ENCODE data around the gene P4HA3. TPM values are rescaled to one million over a fixed set of nuclear protein-coding genes. Genes with fewer than 3 reads are reported as not detected.
A peak's percentile ranks its signal among the peaks of the same experiment; 100 is the strongest.

Gene P4HA3
- polyA plus RNA-seq, 3 donors, result 0.07 TPM; not detected in 2

DNA sequence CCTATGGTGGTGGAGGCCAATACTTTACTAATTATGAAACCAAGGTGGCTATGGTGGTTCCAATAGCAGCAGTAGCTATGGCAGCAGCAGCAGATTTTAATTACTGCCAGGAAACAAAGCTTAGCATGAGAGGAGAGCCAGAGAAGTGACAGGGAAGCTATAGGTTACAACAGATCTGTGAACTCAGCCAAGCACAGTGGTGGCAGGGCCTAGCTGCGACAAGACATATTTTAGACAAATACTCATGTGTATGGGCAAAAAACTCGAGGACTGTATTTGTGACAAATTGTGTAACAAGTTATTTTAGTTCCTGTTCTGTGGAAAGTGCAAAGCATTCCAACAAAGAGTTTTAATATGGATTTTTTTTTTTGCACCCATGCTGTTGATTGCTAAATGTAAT is 44.2 kb upstream of the P4HA3 start:
- H3K79me2 ChIP-seq (ENCODE audit: insufficient read depth, low read length), result no peaks in the 10 kb centered on the region
- peaks cover 2% of the 10 kb centered on the region for H3K4me1 Mint-ChIP-seq

DNA sequence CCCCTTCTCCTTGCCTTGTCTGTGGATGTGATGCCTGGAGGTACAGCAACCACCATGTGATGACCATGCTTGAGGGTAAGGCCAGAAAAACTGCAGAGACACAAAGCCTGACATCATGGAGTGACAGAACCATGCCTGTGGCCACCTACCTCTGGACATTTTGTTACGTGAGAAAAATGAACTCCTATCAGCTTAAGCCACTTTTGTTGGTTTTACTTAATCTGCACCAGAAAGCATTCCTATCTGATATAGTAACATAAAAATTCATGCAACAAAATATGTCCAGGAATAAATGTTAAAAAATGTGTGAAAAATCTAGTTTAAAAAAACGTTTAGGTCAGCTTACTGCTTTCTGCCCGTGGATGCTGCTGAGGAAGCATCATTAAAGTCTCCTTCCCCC is 42.6 kb upstream of the P4HA3 start:
- Mint-ChIP-seq H3K36me3 (peaks cover 13 to 24% of the 10 kb centered on the region in 2 donors), H3K9me3 (peaks cover 0 to 3% (median 0%) of the 10 kb centered on the region in 7 donors), H3K27ac (peak overlapping the region in 1 of 7 donors; percentile 20), H3K27me3 (ENCODE audit: low read depth in 3 of 3) (peaks cover 0 to 2% (median 0%) of the 10 kb centered on the region in 3 donors), H3K4me3 (no peak overlapping the region), H3K4me1 (peaks cover 2% of the 10 kb centered on the region)
- intact Hi-C loops (cut with micrococcal nuclease), result no loop called here
- no peak overlapping the region for H3K9ac ChIP-seq (ENCODE audit: insufficient read depth, low read length, poor library complexity, severe bottlenecking)
- 100% methylated on average over 1 of the region's 3 CpGs for WGBS (ENCODE audit: insufficient coverage)
- no peaks in the 10 kb centered on the region for H3K9me3 ChIP-seq (replicated peaks in 1 of 2; ENCODE audit: control insufficient read depth in 1 of 2, insufficient read depth in 1 of 2, low read length in 2 of 2)
- H2AFZ ChIP-seq (ENCODE audit: insufficient read depth, low read depth, low read length, poor library complexity, severe bottlenecking), result no peak overlapping the region
- no peak overlapping the region for H3K4me3 ChIP-seq (replicated peaks in 1 of 3; ENCODE audit: low read depth in 2 of 3, low read length in 3 of 3)
- TF ChIP-seq, protein P1, sequence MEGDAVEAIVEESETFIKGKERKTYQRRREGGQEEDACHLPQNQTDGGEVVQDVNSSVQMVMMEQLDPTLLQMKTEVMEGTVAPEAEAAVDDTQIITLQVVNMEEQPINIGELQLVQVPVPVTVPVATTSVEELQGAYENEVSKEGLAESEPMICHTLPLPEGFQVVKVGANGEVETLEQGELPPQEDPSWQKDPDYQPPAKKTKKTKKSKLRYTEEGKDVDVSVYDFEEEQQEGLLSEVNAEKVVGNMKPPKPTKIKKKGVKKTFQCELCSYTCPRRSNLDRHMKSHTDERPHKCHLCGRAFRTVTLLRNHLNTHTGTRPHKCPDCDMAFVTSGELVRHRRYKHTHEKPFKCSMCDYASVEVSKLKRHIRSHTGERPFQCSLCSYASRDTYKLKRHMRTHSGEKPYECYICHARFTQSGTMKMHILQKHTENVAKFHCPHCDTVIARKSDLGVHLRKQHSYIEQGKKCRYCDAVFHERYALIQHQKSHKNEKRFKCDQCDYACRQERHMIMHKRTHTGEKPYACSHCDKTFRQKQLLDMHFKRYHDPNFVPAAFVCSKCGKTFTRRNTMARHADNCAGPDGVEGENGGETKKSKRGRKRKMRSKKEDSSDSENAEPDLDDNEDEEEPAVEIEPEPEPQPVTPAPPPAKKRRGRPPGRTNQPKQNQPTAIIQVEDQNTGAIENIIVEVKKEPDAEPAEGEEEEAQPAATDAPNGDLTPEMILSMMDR (IDR thresholded peaks at IDR 0.05), result no peak
- H3K4me2 ChIP-seq (replicated peaks; ENCODE audit: extremely low read depth, low read length, poor library complexity, severe bottlenecking), result no peak overlapping the region
- H3K27me3 ChIP-seq (ENCODE audit: control insufficient read depth in 2 of 2, insufficient read depth in 2 of 2, low read length in 2 of 2), result no peaks in the 10 kb centered on the region
- H3K27ac ChIP-seq (ENCODE audit: low read depth in 1 of 2, low read length in 2 of 2), result no peak overlapping the region
- H3K4me1 ChIP-seq (ENCODE audit: control insufficient read depth in 1 of 2, insufficient read depth in 2 of 2, low read length in 2 of 2), result no peaks in the 10 kb centered on the region
- H3K79me2 ChIP-seq (ENCODE audit: insufficient read depth, low read length), result no peaks in the 10 kb centered on the region
- no peaks in the 10 kb centered on the region for H3K36me3 ChIP-seq (replicated peaks in 1 of 2; ENCODE audit: control insufficient read depth in 1 of 2, insufficient read depth in 2 of 2, low read length in 2 of 2)
- H4K20me1 ChIP-seq (ENCODE audit: insufficient read depth, low read length), result no peaks in the 10 kb centered on the region
- DNase-seq, result no peak

More for the DNA sequence above, 44.2 kb upstream of the P4HA3 start:
- DNase-seq, result no peak
- no peaks in the 10 kb centered on the region for H4K20me1 ChIP-seq (ENCODE audit: insufficient read depth, low read length)
- H3K4me3 ChIP-seq (replicated peaks in 1 of 3; ENCODE audit: low read depth in 2 of 3, low read length in 3 of 3), result no peak overlapping the region
- no peaks in the 10 kb centered on the region for H3K4me1 ChIP-seq (ENCODE audit: control insufficient read depth in 1 of 2, insufficient read depth in 2 of 2, low read length in 2 of 2)
- WGBS (ENCODE audit: insufficient coverage), result no CpG with 5 or more reads among the region's 2 CpGs
- Mint-ChIP-seq H3K36me3 (peaks cover 17 to 29% of the 10 kb centered on the region in 2 donors), H3K27me3 (ENCODE audit: low read depth in 3 of 3) (peaks cover 0 to 2% (median 0%) of the 10 kb centered on the region in 3 donors), H3K4me3 (no peak overlapping the region), H3K9me3 (peaks cover 3 to 10% (median 5%) of the 10 kb centered on the region in 7 donors), H3K27ac (no peak overlapping the region)
- no peaks in the 10 kb centered on the region for H3K27me3 ChIP-seq (ENCODE audit: control insufficient read depth in 2 of 2, insufficient read depth in 2 of 2, low read length in 2 of 2)
- H2AFZ ChIP-seq (ENCODE audit: insufficient read depth, low read depth, low read length, poor library complexity, severe bottlenecking), result no peak overlapping the region
- H3K9me3 ChIP-seq (replicated peaks in 1 of 2; ENCODE audit: control insufficient read depth in 1 of 2, insufficient read depth in 1 of 2, low read length in 2 of 2), result peaks cover 5% of the 10 kb centered on the region in 2 donors
- H3K36me3 ChIP-seq (replicated peaks in 1 of 2; ENCODE audit: control insufficient read depth in 1 of 2, insufficient read depth in 2 of 2, low read length in 2 of 2), result peaks cover 0 to 4% of the 10 kb centered on the region in 2 donors
- no peak overlapping the region for H3K4me2 ChIP-seq (replicated peaks; ENCODE audit: extremely low read depth, low read length, poor library complexity, severe bottlenecking)
- TF ChIP-seq, protein P1 (IDR thresholded peaks at IDR 0.05), result no peak
- no peak overlapping the region for H3K9ac ChIP-seq (ENCODE audit: insufficient read depth, low read length, poor library complexity, severe bottlenecking)
- H3K27ac ChIP-seq (ENCODE audit: low read depth in 1 of 2, low read length in 2 of 2), result no peak overlapping the region
- intact Hi-C loops (cut with micrococcal nuclease), result no loop called here
